Activated naive CD8-positive, alpha-beta T cell treated with anti-CD3 and anti-CD28 coated beads, Interleukin-2, amount 10 ng/mL, durations not matched to agents 7 days and 5 days (primary cell): ENCODE results near the gene SLIT1. TPM values are rescaled to one million over a fixed set of nuclear protein-coding genes. Genes with fewer than 3 reads are reported as not detected.

ENCODE experiments used
- ATAC-seq: fragments of 150-1000 bp; cut with Tn5 transposase; one replicate; pipeline ENCODE4 v1.10.0; 2021; ENCODE audit warnings: low read depth, moderate library complexity
- POLR2A ChIA-PET: fragments of 350-600 bp; sonication (Branson Sonifier 250); formaldehyde crosslinking; loops from one replicate; lab custom pipeline; 2021; ENCODE audit warnings: antibody characterized with exemption; lab: Charles Lee
- DNase-seq: peaks from one replicate; pipeline ENCODE4 v3.0.0; 2021
- H3K27ac Mint-ChIP-seq: one replicate; pipeline ENCODE4 v1.8.0; 2022; ENCODE audit warnings: mild to moderate bottlenecking, mixed read lengths
- H3K27me3 Mint-ChIP-seq: one replicate; pipeline ENCODE4 v1.8.0; 2022; ENCODE audit warnings: mild to moderate bottlenecking, moderate library complexity, mixed read lengths
- H3K36me3 Mint-ChIP-seq: one replicate; pipeline ENCODE4 v1.8.0; 2021; ENCODE audit warnings: mild to moderate bottlenecking, mixed read lengths
- H3K4me1 Mint-ChIP-seq: one replicate; pipeline ENCODE4 v1.8.0; 2021; ENCODE audit warnings: mixed read lengths
- H3K4me3 Mint-ChIP-seq: one replicate; pipeline ENCODE4 v1.8.0; 2022; ENCODE audit warnings: mild to moderate bottlenecking, moderate library complexity, mixed read lengths
- H3K9me3 Mint-ChIP-seq: one replicate; pipeline ENCODE4 v1.8.0; 2021; ENCODE audit warnings: mixed read lengths
- total RNA-seq, 2 experiments: library from RNA; stranded (reverse); gene quantifications; one replicate each; pipeline ENCODE4 v1.2.3, GENCODE V29; 2021

SLIT1 gene
- total RNA-seq, 2 experiments from 2014 or later: 0.37 to 0.44 TPM

GRCh38 chr10:97174941-97175340 is 10.8 kb downstream of the SLIT1 start:
- DNase-seq (no peak), ATAC-seq (no peak)
- H3K36me3 Mint-ChIP-seq: no peaks in the 10 kb centered on the region
- H3K27ac Mint-ChIP-seq: no peak overlapping the region
- no peak overlapping the region for H3K4me3 Mint-ChIP-seq
- POLR2A ChIA-PET: no interaction called here
- peaks cover 2% of the 10 kb centered on the region for H3K4me1 Mint-ChIP-seq
- H3K9me3 Mint-ChIP-seq: no peaks in the 10 kb centered on the region
- H3K27me3 Mint-ChIP-seq: peaks cover 23% of the 10 kb centered on the region

DNA sequence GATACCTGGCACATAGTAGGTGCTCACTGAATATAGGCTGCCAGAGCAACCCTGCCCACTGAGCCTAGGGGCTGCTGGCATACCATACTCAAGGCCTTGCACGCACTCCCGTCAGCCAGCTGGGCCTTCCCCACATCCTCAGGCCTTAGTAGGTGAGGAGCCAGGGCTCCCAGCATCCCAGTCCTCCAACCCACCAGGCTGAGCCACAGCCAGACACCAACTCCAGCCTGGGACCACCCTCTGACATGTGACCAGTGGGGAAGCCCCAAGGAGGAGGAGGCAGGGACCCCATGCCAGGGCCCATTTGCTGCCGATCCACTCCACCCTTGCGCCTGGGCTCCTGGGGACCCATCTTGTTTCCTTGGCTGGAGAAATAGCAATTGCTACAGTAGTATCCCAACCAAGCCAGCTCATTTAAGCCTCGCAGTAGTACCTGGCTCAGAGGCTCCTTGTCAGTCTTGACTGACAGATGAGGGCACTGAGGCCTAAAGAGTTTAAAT is 11.4 kb downstream of the SLIT1 start:
- no peak for ATAC-seq
- no peak for DNase-seq
- H3K27ac Mint-ChIP-seq: no peak overlapping the region
- no peaks in the 10 kb centered on the region for H3K9me3 Mint-ChIP-seq
- POLR2A ChIA-PET: no interaction called here
- peaks cover 2% of the 10 kb centered on the region for H3K4me1 Mint-ChIP-seq
- H3K27me3 Mint-ChIP-seq: peaks cover 23% of the 10 kb centered on the region
- H3K36me3 Mint-ChIP-seq: no peaks in the 10 kb centered on the region
- H3K4me3 Mint-ChIP-seq: no peak overlapping the region

DNA sequence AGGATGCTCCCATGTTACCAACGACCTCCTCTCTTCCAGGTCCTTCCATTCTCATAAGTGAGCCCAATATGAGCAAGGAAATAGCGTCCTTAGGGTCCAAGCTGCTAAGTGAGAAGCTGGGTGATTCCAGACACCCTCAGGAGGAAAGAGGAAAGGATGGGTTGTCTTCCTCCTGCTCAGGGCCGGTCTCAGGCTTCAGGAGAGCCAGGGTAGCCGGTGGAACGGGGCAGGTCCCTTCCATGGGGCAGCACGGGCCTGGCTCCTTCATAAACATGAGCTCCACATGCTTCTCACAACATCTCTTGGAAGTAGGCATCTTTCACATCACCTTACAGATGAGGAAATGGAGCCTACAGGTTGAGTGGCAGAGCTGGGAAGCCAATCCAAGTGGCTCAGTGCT is 12.7 kb downstream of the SLIT1 start:
- ATAC-seq: no peak
- H3K27ac Mint-ChIP-seq: no peak overlapping the region
- H3K4me3 Mint-ChIP-seq: no peak overlapping the region

GRCh38 chr10:97171001-97171400 is 14.8 kb downstream of the SLIT1 start:
- POLR2A ChIA-PET: no interaction called here
- Mint-ChIP-seq H3K36me3 (no peaks in the 10 kb centered on the region), H3K4me3 (no peak overlapping the region), H3K9me3 (no peaks in the 10 kb centered on the region), H3K4me1 (peaks cover 2% of the 10 kb centered on the region), H3K27me3 (peaks cover 17% of the 10 kb centered on the region), H3K27ac (no peak overlapping the region)
- no peak for ATAC-seq
- DNase-seq: no peak

More for the DNA sequence above, 12.7 kb downstream of the SLIT1 start:
- H3K36me3 Mint-ChIP-seq: no peaks in the 10 kb centered on the region
- peaks cover 2% of the 10 kb centered on the region for H3K4me1 Mint-ChIP-seq
- peaks cover 17% of the 10 kb centered on the region for H3K27me3 Mint-ChIP-seq
- no peak for DNase-seq
- POLR2A ChIA-PET: interaction anchor here (0.6 kb wide), 1 partner anchor 156 kb away, joined by 3 read pairs; no protein-coding TSS in a partner anchor
- H3K9me3 Mint-ChIP-seq: no peaks in the 10 kb centered on the region

- POLR2A ChIA-PET: no interaction called here
- no peaks in the 10 kb centered on the region for H3K9me3 Mint-ChIP-seq
- no peaks in the 10 kb centered on the region for H3K4me1 Mint-ChIP-seq
- peaks cover 17% of the 10 kb centered on the region for H3K27me3 Mint-ChIP-seq
- H3K27ac Mint-ChIP-seq: no peak overlapping the region
- no peaks in the 10 kb centered on the region for H3K36me3 Mint-ChIP-seq
- no peak for DNase-seq
- H3K4me3 Mint-ChIP-seq: no peak overlapping the region
- no peak for ATAC-seq
Observed at GRCh38 chr10:97169911-97170693, 15.7 kb downstream of the SLIT1 start.

GRCh38 chr10:97169063-97169462 is 16.7 kb downstream of the SLIT1 start:
- Mint-ChIP-seq H3K27ac (no peak overlapping the region), H3K27me3 (peaks cover 17% of the 10 kb centered on the region), H3K4me1 (no peaks in the 10 kb centered on the region), H3K9me3 (no peaks in the 10 kb centered on the region), H3K4me3 (no peak overlapping the region), H3K36me3 (no peaks in the 10 kb centered on the region)
- ATAC-seq (no peak), DNase-seq (no peak)
- POLR2A ChIA-PET: no interaction called here

DNA sequence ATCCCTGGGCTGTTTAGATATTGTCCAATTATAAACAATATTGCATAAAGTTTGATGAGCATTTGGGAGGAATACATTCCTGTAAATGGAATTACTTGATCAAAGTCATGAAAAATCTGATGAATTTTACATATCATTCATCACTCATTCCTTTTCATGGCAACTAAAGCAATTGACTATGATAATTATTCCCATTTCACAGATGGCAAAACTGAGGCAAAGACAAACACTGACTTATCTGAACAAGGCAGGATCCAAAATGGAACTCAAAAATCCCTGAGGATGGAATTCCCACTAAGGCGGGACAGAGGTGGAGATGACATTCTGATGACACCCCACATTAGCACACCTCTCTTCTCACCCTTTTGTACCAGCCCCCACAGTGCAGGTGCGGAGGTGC is 17.1 kb downstream of the SLIT1 start:
- no peak for DNase-seq
- POLR2A ChIA-PET: no interaction called here
- H3K9me3 Mint-ChIP-seq: no peaks in the 10 kb centered on the region
- no peaks in the 10 kb centered on the region for H3K4me1 Mint-ChIP-seq
- no peak for ATAC-seq
- H3K27me3 Mint-ChIP-seq: peaks cover 17% of the 10 kb centered on the region
- H3K36me3 Mint-ChIP-seq: no peaks in the 10 kb centered on the region
- no peak overlapping the region for H3K27ac Mint-ChIP-seq
- H3K4me3 Mint-ChIP-seq: no peak overlapping the region

- Mint-ChIP-seq H3K27ac (no peak overlapping the region), H3K4me1 (no peaks in the 10 kb centered on the region), H3K36me3 (no peaks in the 10 kb centered on the region), H3K9me3 (no peaks in the 10 kb centered on the region), H3K27me3 (peaks cover 4% of the 10 kb centered on the region), H3K4me3 (no peak overlapping the region)
- ATAC-seq (no peak), DNase-seq (no peak)
- POLR2A ChIA-PET: no interaction called here
Observed at GRCh38 chr10:97165499-97165898, 20.3 kb downstream of the SLIT1 start.

- Mint-ChIP-seq H3K4me1 (no peaks in the 10 kb centered on the region), H3K27me3 (peaks cover 2% of the 10 kb centered on the region), H3K9me3 (no peaks in the 10 kb centered on the region), H3K36me3 (no peaks in the 10 kb centered on the region), H3K27ac (no peak overlapping the region), H3K4me3 (no peak overlapping the region)
- ATAC-seq (no peak), DNase-seq (no peak)
- POLR2A ChIA-PET: no interaction called here
Observed at GRCh38 chr10:97163781-97164501, 21.8 kb downstream of the SLIT1 start.

DNA sequence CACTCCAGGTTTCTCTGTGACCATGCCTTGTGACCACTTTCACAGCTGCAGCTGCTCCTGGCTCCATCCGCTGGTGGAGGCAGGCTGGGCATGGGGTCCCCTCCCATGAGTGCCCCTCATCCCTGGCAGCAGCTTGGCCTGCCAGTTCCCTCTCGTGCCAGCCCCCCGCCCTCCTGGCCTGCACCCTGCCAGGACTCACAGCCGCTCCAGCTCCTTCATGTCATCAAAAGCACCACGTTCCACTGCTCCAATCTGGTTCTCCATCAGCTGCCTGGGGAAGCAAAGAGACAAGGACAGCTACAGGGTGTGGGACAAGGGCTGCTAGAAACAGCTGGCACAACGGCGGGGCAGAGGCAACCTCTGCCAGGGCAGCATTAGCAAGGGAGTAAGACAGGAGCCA is 22.6 kb downstream of the SLIT1 start:
- no peaks in the 10 kb centered on the region for H3K36me3 Mint-ChIP-seq
- ATAC-seq (no peak), DNase-seq (no peak)
- POLR2A ChIA-PET: no interaction called here
- H3K27ac Mint-ChIP-seq: no peak overlapping the region
- H3K4me3 Mint-ChIP-seq: no peak overlapping the region
- no peaks in the 10 kb centered on the region for H3K9me3 Mint-ChIP-seq
- no peaks in the 10 kb centered on the region for H3K4me1 Mint-ChIP-seq
- peaks cover 2% of the 10 kb centered on the region for H3K27me3 Mint-ChIP-seq

- H3K27ac Mint-ChIP-seq: no peak overlapping the region
- ATAC-seq: no peak
- H3K4me3 Mint-ChIP-seq: no peak overlapping the region
Observed at GRCh38 chr10:97159646-97160305, 26.0 kb downstream of the SLIT1 start.

GRCh38 chr10:97157578-97158095 is 28.1 kb downstream of the SLIT1 start:
- H3K27ac Mint-ChIP-seq: no peak overlapping the region
- POLR2A ChIA-PET: no interaction called here
- H3K36me3 Mint-ChIP-seq: no peaks in the 10 kb centered on the region
- H3K4me3 Mint-ChIP-seq: no peak overlapping the region
- DNase-seq (no peak), ATAC-seq (no peak)
- H3K27me3 Mint-ChIP-seq: peaks cover 3% of the 10 kb centered on the region
- no peaks in the 10 kb centered on the region for H3K4me1 Mint-ChIP-seq
- H3K9me3 Mint-ChIP-seq: no peaks in the 10 kb centered on the region

More at GRCh38 chr10:97159646-97160305, 26.0 kb downstream of the SLIT1 start:
- peaks cover 3% of the 10 kb centered on the region for H3K27me3 Mint-ChIP-seq
- DNase-seq: no peak
- no peaks in the 10 kb centered on the region for H3K36me3 Mint-ChIP-seq
- H3K9me3 Mint-ChIP-seq: no peaks in the 10 kb centered on the region
- no peaks in the 10 kb centered on the region for H3K4me1 Mint-ChIP-seq
- POLR2A ChIA-PET: no interaction called here

GRCh38 chr10:97154781-97155180 is 31.0 kb downstream of the SLIT1 start:
- DNase-seq (no peak), ATAC-seq (no peak)
- Mint-ChIP-seq H3K4me1 (no peaks in the 10 kb centered on the region), H3K9me3 (no peaks in the 10 kb centered on the region), H3K36me3 (no peaks in the 10 kb centered on the region), H3K27ac (no peak overlapping the region), H3K27me3 (peaks cover 2% of the 10 kb centered on the region), H3K4me3 (no peak overlapping the region)
- POLR2A ChIA-PET: no interaction called here
